SK-N-SH (cell line): ENCODE measurements around the gene KNDC1.

ENCODE experiments used
- POLR2AphosphoS5 ChIP-seq: IDR thresholded peaks from 2 replicates; pipeline ENCODE4 v1.6.1; 2012; ENCODE audit warnings: low read depth, low read length
- TF ChIP-seq, protein P1 (sequence below): IDR thresholded peaks from 2 replicates; pipeline ENCODE4 v1.4.0; 2012; ENCODE audit warnings: low read depth

DNA sequence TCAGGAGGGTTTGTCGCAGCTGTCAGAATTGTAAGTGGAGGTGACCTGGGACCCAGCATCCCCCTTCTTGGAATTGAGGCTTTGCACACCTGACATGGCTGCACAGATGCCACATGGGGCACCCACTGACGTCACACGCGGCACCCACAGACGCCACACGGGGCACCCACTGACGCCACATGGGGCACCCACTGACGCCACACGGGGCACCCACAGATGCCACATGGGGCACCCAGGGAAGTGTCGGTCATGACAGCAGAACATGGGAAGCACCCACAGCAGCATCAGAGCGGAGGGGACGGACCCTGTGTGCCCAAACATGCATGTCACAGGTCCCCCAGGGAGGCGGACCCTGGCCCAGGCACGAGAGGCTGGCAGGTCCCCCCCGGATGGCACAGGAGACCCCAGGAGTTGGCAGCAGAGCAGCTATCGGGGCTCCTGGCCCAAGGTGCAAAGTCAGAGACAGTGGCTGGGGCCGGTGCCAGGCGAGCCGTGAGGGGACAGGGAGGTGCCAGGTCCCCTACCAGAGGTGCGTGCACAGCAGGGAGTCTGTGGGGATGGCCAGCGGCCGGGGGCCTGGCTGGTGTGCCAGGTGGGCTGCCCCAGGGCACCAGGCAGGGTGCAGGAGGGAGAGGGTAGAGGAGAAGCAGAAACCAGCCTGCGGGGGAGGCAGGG, 21.1 kb downstream of the KNDC1 start:
- no peak for TF ChIP-seq POLR2AphosphoS5
- TF ChIP-seq, protein P1, sequence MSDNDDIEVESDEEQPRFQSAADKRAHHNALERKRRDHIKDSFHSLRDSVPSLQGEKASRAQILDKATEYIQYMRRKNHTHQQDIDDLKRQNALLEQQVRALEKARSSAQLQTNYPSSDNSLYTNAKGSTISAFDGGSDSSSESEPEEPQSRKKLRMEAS: no peak
